Fibroblast of lung (primary cell): ENCODE measurements around the gene C4orf54.

ENCODE experiments used
- EZH2 ChIP-seq: IDR thresholded peaks from 2 replicates; pipeline ENCODE4 v1.5.1; 2012; ENCODE audit warnings: low read length, control low read depth, mild to moderate bottlenecking; ENCODE audit errors: missing control alignments
- TF ChIP-seq, protein P1 (sequence below), 2 donors: IDR thresholded peaks in 1 of 2; conservative IDR thresholded peaks in 1 of 2; 1 replicate in 1 of 2; 2 replicates in 1 of 2; pipeline ENCODE4 v1.5.1; 2011 to 2012; ENCODE audit warnings: low read length in 2 of 2, control low read depth in 1 of 2, inconsistent platforms in 1 of 2, low read depth in 1 of 2, mild to moderate bottlenecking in 1 of 2

DNA sequence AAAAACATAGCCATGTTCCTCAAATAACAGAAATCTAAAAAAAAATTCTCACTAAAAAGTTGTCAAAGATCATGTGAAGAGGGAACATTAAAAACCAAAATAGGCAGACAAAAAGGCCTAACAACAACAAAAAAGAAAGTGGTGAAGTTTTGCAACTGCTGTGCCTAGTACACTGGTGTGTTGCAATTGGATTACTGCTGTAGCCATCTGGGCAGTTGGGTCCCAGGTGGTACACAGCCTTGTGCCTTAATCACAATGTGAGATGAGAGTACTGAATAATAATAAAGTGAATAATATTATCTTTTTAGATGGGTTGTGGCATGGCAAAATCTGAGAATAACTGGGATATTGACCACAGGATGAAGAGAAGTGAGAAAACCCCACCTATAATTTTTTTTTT is 12.0 kb downstream of the C4orf54 start:
- TF ChIP-seq, protein P1, sequence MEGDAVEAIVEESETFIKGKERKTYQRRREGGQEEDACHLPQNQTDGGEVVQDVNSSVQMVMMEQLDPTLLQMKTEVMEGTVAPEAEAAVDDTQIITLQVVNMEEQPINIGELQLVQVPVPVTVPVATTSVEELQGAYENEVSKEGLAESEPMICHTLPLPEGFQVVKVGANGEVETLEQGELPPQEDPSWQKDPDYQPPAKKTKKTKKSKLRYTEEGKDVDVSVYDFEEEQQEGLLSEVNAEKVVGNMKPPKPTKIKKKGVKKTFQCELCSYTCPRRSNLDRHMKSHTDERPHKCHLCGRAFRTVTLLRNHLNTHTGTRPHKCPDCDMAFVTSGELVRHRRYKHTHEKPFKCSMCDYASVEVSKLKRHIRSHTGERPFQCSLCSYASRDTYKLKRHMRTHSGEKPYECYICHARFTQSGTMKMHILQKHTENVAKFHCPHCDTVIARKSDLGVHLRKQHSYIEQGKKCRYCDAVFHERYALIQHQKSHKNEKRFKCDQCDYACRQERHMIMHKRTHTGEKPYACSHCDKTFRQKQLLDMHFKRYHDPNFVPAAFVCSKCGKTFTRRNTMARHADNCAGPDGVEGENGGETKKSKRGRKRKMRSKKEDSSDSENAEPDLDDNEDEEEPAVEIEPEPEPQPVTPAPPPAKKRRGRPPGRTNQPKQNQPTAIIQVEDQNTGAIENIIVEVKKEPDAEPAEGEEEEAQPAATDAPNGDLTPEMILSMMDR (conservative IDR thresholded peaks at IDR 0.05 in 1 of 2, IDR thresholded peaks at IDR 0.05 in 1 of 2; ENCODE audit: low read depth in 1 of 2, low read length in 2 of 2) = no peak
- no peak for TF ChIP-seq EZH2
